Esophagus muscularis mucosa (tissue), 4 donors: ENCODE data around the gene GHR. TPM values are rescaled to one million over a fixed set of nuclear protein-coding genes. Genes with fewer than 3 reads are reported as not detected.

Experiments
- DNase-seq: peaks from one replicate; pipeline ENCODE4 v3.0.0-alpha.2; 2017; ENCODE audit errors: extremely low spot score
- H3K27ac ChIP-seq, 4 donors: fragments of 200-600 bp; sonication (generic); replicated peaks in 1 of 4; 1 replicate in 3 of 4; 2 replicates in 1 of 4; pipeline ENCODE4 v1.5.1; 2016 to 2019; ENCODE audit warnings: mild to moderate bottlenecking in 1 of 4
- H3K27me3 ChIP-seq, 4 donors: fragments of 200-600 bp; sonication (generic); one replicate each; pipeline versions ENCODE4 v1.5.1 to v1.6.0; 2016 to 2019
- H3K36me3 ChIP-seq, 4 donors: fragments of 200-600 bp; sonication (generic); one replicate each; pipeline ENCODE4 v1.5.1; 2016 to 2019
- H3K4me1 ChIP-seq, 4 donors: fragments of 200-600 bp; sonication (generic); one replicate each; pipeline ENCODE4 v1.5.1; 2016 to 2019
- H3K4me3 ChIP-seq, 4 donors: fragments of 200-600 bp; sonication (generic); 1 replicate in 2 of 4; 2 replicates in 2 of 4; pipeline ENCODE4 v1.5.1; 2016 to 2019; ENCODE audit warnings: mild to moderate bottlenecking in 4 of 4, moderate library complexity in 1 of 4
- H3K9me3 ChIP-seq, 4 donors: fragments of 200-600 bp; sonication (generic); 1 replicate in 3 of 4; 2 replicates in 1 of 4; pipeline ENCODE4 v1.5.1; 2016 to 2019
- CTCF ChIP-seq, 3 experiments: fragments of 200-600 bp in 2 of 3; fragments of 450-650 bp in 1 of 3; sonication (generic) in 2 of 3; IDR thresholded peaks; one replicate each; pipeline ENCODE4 v1.5.1; 2017 to 2019; ENCODE audit warnings: antibody characterized with exemption in 3 of 3, mild to moderate bottlenecking in 2 of 3, moderate library complexity in 1 of 3
- EP300 ChIP-seq: sonication (generic); formaldehyde crosslinking; IDR thresholded peaks from one replicate; pipeline ENCODE4 v1.6.1; 2017; ENCODE audit warnings: antibody characterized with exemption
- POLR2A ChIP-seq: fragments of 450-650 bp; IDR thresholded peaks from one replicate; pipeline ENCODE4 v1.6.1; 2017; ENCODE audit warnings: antibody characterized with exemption, moderate library complexity, mild to moderate bottlenecking, low read depth
- POLR2AphosphoS5 ChIP-seq, 2 donors: sonication (generic); formaldehyde crosslinking; IDR thresholded peaks; one replicate each; pipeline ENCODE4 v1.6.1; 2017; ENCODE audit warnings: antibody characterized with exemption in 2 of 2
- WGBS: methylation state at CpG from one replicate; pipeline ENCODE4 v1.1.5; 2018; 5-methylcytosine and 5-hydroxymethylcytosine counted together
- intact Hi-C: fragments of 100-400 bp; cut with DNase I; formaldehyde crosslinking; loops from one replicate; pipeline ENCODE4 v1.15.1; 2023
- total RNA-seq, 4 donors: library from RNA; depleted of rRNA; stranded (reverse); fragments of >200 nt; gene quantifications; one replicate each; pipeline versions ENCODE4 v1.1.0 to v1.2.1, GENCODE V29; 2016

The GHR gene
- total RNA-seq, 4 donors from 2014 or later = 5.3 to 9.1 (median 6.5) TPM

- TF ChIP-seq EP300 = no peak
- TF ChIP-seq POLR2AphosphoS5 (IDR thresholded peaks at IDR 0.05) = no peak
- TF ChIP-seq POLR2A = no peak
- TF ChIP-seq CTCF (IDR thresholded peaks at IDR 0.05) = peak in 1 of 3 experiments; percentile 24
- no peak for DNase-seq
- Histone ChIP-seq H3K4me1 (no peaks in the 10 kb centered on the region), H3K27ac (no peak overlapping the region), H3K4me3 (no peak overlapping the region), H3K27me3 (no peaks in the 10 kb centered on the region), H3K9me3 (no peaks in the 10 kb centered on the region), H3K36me3 (no peaks in the 10 kb centered on the region)
- 73% methylated on average over 2 of the region's 2 CpGs for WGBS
- intact Hi-C loops = no loop called here
Measured at GRCh38 chr5:42636425-42636824, 213.2 kb downstream of the GHR start.

- intact Hi-C loops = no loop called here
- no peak for DNase-seq
- Histone ChIP-seq H3K36me3 (no peaks in the 10 kb centered on the region), H3K27ac (no peak overlapping the region), H3K27me3 (no peaks in the 10 kb centered on the region), H3K9me3 (no peaks in the 10 kb centered on the region), H3K4me1 (no peaks in the 10 kb centered on the region), H3K4me3 (no peak overlapping the region)
- 100% methylated on average over 1 of the region's 1 CpG for WGBS
- TF ChIP-seq POLR2A (no peak), POLR2AphosphoS5 (IDR thresholded peaks at IDR 0.05) (no peak), EP300 (no peak), CTCF (IDR thresholded peaks at IDR 0.05) (no peak)
Measured at GRCh38 chr5:42636946-42637345, 213.7 kb downstream of the GHR start.

GRCh38 chr5:42638972-42639371, 215.7 kb downstream of the GHR start:
- Histone ChIP-seq H3K27ac (no peak overlapping the region), H3K4me1 (no peaks in the 10 kb centered on the region), H3K9me3 (no peaks in the 10 kb centered on the region), H3K27me3 (no peaks in the 10 kb centered on the region), H3K4me3 (no peak overlapping the region), H3K36me3 (no peaks in the 10 kb centered on the region)
- TF ChIP-seq POLR2A = no peak
- TF ChIP-seq EP300 = no peak
- TF ChIP-seq POLR2AphosphoS5 (IDR thresholded peaks at IDR 0.05) = no peak
- 92% methylated on average over 3 of the region's 3 CpGs for WGBS
- DNase-seq = no peak
- intact Hi-C loops = no loop called here

- TF ChIP-seq POLR2AphosphoS5 (IDR thresholded peaks at IDR 0.05) (no peak), POLR2A (no peak), CTCF (IDR thresholded peaks at IDR 0.05) (no peak), EP300 (no peak)
- no peaks in the 10 kb centered on the region for H3K4me1 ChIP-seq
- no peaks in the 10 kb centered on the region for H3K27me3 ChIP-seq
- DNase-seq = no peak
- H3K9me3 ChIP-seq = no peaks in the 10 kb centered on the region
- H3K36me3 ChIP-seq = no peaks in the 10 kb centered on the region
- intact Hi-C loops = no loop called here
- H3K27ac ChIP-seq = no peak overlapping the region
- no peak overlapping the region for H3K4me3 ChIP-seq
- 98% methylated on average over 2 of the region's 2 CpGs for WGBS
Measured at GRCh38 chr5:42640835-42641234, 217.6 kb downstream of the GHR start.

GRCh38 chr5:42641336-42642005, 218.2 kb downstream of the GHR start:
- no peaks in the 10 kb centered on the region for H3K27me3 ChIP-seq
- H3K36me3 ChIP-seq = no peaks in the 10 kb centered on the region
- H3K9me3 ChIP-seq = no peaks in the 10 kb centered on the region
- H3K4me3 ChIP-seq = no peak overlapping the region
- intact Hi-C loops = no loop called here
- no peaks in the 10 kb centered on the region for H3K4me1 ChIP-seq
- no peak for DNase-seq
- H3K27ac ChIP-seq = no peak overlapping the region
- WGBS = 96% methylated on average over 4 of the region's 4 CpGs
- TF ChIP-seq CTCF (IDR thresholded peaks at IDR 0.05) (no peak), POLR2AphosphoS5 (IDR thresholded peaks at IDR 0.05) (no peak), EP300 (no peak), POLR2A (no peak)
